ENCODE measurements around the gene EEA1. TPM values are rescaled to one million over a fixed set of nuclear protein-coding genes. Genes with fewer than 3 reads are reported as not detected.

Gene EEA1
- total RNA-seq, 1 donor from 2014 or later, result 11.6 TPM

GRCh38 chr12:92905811-92906554 is 23.1 kb downstream of the EEA1 start:
- Histone ChIP-seq H2AFZ (replicated peaks) (no peak overlapping the region), H3K9me3 (ENCODE audit: low read depth) (peaks cover 12% of the 10 kb centered on the region), H3K27ac (no peak overlapping the region), H4K20me1 (ENCODE audit: low read depth) (no peaks in the 10 kb centered on the region), H3K4me1 (no peaks in the 10 kb centered on the region), H3K9ac (no peak overlapping the region), H3K27me3 (no peaks in the 10 kb centered on the region), H3K4me3 (no peak overlapping the region), H3K79me2 (ENCODE audit: low read depth) (peaks cover 64% of the 10 kb centered on the region), H3K4me2 (no peak overlapping the region), H3K36me3 (peaks cover 3% of the 10 kb centered on the region), H3F3A (ENCODE audit: low read depth) (no peaks in the 10 kb centered on the region)
- no peak for DNase-seq (ENCODE audit: low spot score)
- Mint-ChIP-seq H3K27ac (no peak overlapping the region), H3K36me3 (peaks cover 12% of the 10 kb centered on the region), H3K27me3 (ENCODE audit: insufficient read depth, low read depth) (no peaks in the 10 kb centered on the region), H3K9me3 (peaks cover 27% of the 10 kb centered on the region), H3K4me3 (no peak overlapping the region), H3K4me1 (no peaks in the 10 kb centered on the region)
- TF ChIP-seq EZH2 (IDR thresholded peaks at IDR 0.05) (no peak), EZH2phosphoT487 (IDR thresholded peaks at IDR 0.05) (no peak)
- TF ChIP-seq, protein P1, sequence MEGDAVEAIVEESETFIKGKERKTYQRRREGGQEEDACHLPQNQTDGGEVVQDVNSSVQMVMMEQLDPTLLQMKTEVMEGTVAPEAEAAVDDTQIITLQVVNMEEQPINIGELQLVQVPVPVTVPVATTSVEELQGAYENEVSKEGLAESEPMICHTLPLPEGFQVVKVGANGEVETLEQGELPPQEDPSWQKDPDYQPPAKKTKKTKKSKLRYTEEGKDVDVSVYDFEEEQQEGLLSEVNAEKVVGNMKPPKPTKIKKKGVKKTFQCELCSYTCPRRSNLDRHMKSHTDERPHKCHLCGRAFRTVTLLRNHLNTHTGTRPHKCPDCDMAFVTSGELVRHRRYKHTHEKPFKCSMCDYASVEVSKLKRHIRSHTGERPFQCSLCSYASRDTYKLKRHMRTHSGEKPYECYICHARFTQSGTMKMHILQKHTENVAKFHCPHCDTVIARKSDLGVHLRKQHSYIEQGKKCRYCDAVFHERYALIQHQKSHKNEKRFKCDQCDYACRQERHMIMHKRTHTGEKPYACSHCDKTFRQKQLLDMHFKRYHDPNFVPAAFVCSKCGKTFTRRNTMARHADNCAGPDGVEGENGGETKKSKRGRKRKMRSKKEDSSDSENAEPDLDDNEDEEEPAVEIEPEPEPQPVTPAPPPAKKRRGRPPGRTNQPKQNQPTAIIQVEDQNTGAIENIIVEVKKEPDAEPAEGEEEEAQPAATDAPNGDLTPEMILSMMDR (IDR thresholded peaks at IDR 0.05), result no peak

GRCh38 chr12:92905258-92905810 is 23.8 kb downstream of the EEA1 start:
- Histone ChIP-seq H3K27me3 (no peaks in the 10 kb centered on the region), H3K27ac (no peak overlapping the region), H4K20me1 (ENCODE audit: low read depth) (no peaks in the 10 kb centered on the region), H3F3A (ENCODE audit: low read depth) (no peaks in the 10 kb centered on the region), H3K36me3 (peaks cover 1% of the 10 kb centered on the region), H3K4me2 (no peak overlapping the region), H2AFZ (replicated peaks) (no peak overlapping the region), H3K9me3 (ENCODE audit: low read depth) (peaks cover 12% of the 10 kb centered on the region), H3K9ac (no peak overlapping the region), H3K4me1 (no peaks in the 10 kb centered on the region), H3K79me2 (ENCODE audit: low read depth) (peaks cover 58% of the 10 kb centered on the region), H3K4me3 (no peak overlapping the region)
- no peak overlapping the region for H3K27ac Mint-ChIP-seq
- H3K27me3 Mint-ChIP-seq (ENCODE audit: insufficient read depth, low read depth), result no peaks in the 10 kb centered on the region
- TF ChIP-seq, protein P1 (IDR thresholded peaks at IDR 0.05), result no peak
- no peak for TF ChIP-seq EZH2phosphoT487 (IDR thresholded peaks at IDR 0.05)
- no peak for TF ChIP-seq EZH2 (IDR thresholded peaks at IDR 0.05)
- no peak for DNase-seq (ENCODE audit: low spot score)
- no peaks in the 10 kb centered on the region for H3K4me1 Mint-ChIP-seq
- peaks cover 27% of the 10 kb centered on the region for H3K9me3 Mint-ChIP-seq
- no peak overlapping the region for H3K4me3 Mint-ChIP-seq
- H3K36me3 Mint-ChIP-seq, result peaks cover 12% of the 10 kb centered on the region

- peaks cover 16% of the 10 kb centered on the region for H3K9me3 Mint-ChIP-seq
- H3K4me3 Mint-ChIP-seq, result no peak overlapping the region
- no peaks in the 10 kb centered on the region for H3K27me3 ChIP-seq
- TF ChIP-seq EZH2phosphoT487 (IDR thresholded peaks at IDR 0.05) (no peak), EZH2 (IDR thresholded peaks at IDR 0.05) (no peak)
- TF ChIP-seq, protein P1 (IDR thresholded peaks at IDR 0.05), result no peak
- H3K27ac Mint-ChIP-seq, result no peak overlapping the region
- H3K27ac ChIP-seq, result no peak overlapping the region
- no peaks in the 10 kb centered on the region for H4K20me1 ChIP-seq (ENCODE audit: low read depth)
- H3K9me3 ChIP-seq (ENCODE audit: low read depth), result no peaks in the 10 kb centered on the region
- H3K27me3 Mint-ChIP-seq (ENCODE audit: insufficient read depth, low read depth), result peaks cover 2% of the 10 kb centered on the region
- H3F3A ChIP-seq (ENCODE audit: low read depth), result peaks cover 10% of the 10 kb centered on the region
- peaks cover 23% of the 10 kb centered on the region for H3K79me2 ChIP-seq (ENCODE audit: low read depth)
- H3K36me3 Mint-ChIP-seq, result peaks cover 18% of the 10 kb centered on the region
- no peak overlapping the region for H3K4me2 ChIP-seq
- peaks cover 5% of the 10 kb centered on the region for H3K4me1 ChIP-seq
- no peak overlapping the region for H2AFZ ChIP-seq (replicated peaks)
- peaks cover 2% of the 10 kb centered on the region for H3K4me1 Mint-ChIP-seq
- no peak overlapping the region for H3K4me3 ChIP-seq
- no peak for DNase-seq (ENCODE audit: low spot score)
- no peak overlapping the region for H3K9ac ChIP-seq
- H3K36me3 ChIP-seq, result no peaks in the 10 kb centered on the region
Observed at GRCh38 chr12:92900941-92901340, 28.2 kb downstream of the EEA1 start.

Measured in neural progenitor cell (in vitro differentiated cells).